Forelimb muscle (tissue), 1 donor: ENCODE results near the gene DEFB132. TPM values are rescaled to one million over a fixed set of nuclear protein-coding genes. Genes with fewer than 3 reads are reported as not detected.
A peak's percentile ranks its signal among the peaks of the same experiment; 100 is the strongest.

Experiments used
- DNase-seq: peaks from one replicate; pipeline ENCODE4 v3.0.0-alpha.2; 2013; ENCODE audit warnings: low read depth
- polyA plus RNA-seq: library from polyadenylated mRNA; unstranded; fragments of 120-200 nt; gene quantifications from one replicate; pipeline ENCODE4 v1.2.1, GENCODE V29; 2013; ENCODE audit not compliant: insufficient read length

The DEFB132 gene
- polyA plus RNA-seq, 1 donor = not detected

DNA sequence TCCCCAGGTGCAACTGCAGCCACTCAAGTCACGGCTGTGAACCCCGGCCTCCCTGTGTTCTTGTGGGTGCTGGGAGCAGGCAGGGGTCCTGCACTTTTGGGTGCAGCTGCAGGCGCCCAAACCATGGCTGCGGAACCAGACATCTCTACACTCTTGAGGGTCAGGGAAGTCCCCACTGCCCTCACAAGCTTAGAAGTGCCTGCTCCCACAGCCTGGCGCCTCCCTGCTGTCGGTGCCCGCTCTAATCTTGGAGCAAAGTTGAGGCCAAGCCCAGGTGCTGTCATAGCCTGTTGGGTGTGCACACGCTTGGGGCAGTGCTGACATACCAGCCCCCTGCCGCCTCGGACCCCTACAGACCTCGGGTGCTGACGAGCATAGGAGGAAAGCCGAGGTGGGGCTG is 6.2 kb downstream of the DEFB132 start:
- no peak for DNase-seq

DNA sequence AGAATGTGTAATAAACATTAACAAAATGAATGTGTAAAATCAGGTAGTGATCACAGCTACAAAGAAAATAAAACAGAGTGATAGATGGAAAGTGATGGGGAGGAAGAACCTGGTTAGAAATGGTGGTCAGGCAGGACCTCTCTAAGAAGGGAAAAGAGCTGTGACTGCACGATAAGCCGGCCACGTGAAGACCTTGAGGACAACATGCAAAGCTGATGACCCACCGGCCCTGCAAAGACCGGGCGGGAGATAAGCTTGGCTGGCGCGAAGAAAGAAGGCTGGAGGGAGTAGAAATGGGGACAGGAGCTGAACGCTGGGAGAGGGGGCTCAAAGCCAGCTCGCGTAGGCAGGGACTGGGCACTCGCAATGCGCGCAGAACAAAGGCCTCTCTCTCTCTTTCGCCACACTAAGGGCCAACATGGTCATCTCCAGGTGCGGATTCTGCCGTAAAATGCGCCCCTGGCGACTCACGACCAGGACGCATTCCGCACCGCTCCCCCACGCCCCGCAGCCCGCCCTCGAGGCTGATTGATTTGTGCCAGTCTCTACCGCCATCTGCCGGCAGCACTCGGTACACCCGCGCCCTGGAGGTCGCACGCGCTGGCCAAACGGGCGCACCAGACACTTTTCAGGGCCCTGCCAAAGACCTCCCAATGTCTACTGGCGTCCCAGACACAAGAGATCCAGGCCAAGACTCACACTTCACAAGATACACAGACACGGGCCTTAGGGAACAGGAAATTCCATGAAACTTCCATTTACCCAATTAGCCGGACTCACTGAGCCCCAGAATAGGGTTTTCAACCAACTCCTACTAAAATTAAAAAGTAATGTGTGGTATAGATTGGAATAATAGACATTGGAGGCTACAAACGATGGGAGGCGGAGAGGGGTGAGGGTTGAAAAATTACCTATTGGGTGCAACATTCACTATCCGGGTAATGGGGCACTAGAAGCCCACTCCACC is 9.4 kb downstream of the DEFB132 start:
- DNase-seq = no peak

DNA sequence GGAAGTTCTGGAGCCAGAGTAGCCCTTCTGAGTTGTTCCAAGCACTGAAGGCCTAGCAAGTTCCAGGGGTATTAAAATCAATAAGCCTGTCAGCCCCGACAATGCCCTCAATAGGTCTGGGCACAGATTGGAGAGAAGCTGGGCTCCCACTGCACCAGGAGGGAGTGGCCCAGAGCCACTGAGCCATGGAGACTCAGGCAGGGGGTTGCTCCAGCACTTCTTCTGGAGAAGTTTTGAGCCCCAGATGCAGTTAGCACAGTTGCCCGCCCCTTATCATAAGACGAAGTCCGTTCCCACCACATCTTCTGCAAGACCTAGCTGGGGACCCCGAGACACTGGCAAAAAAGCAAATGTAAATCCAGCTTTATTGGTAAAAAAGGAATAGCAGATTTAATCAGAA is 13.0 kb downstream of the DEFB132 start:
- DNase-seq = no peak

GRCh38 chr20:271069-271468 is 13.5 kb downstream of the DEFB132 start:
- DNase-seq = no peak

DNA sequence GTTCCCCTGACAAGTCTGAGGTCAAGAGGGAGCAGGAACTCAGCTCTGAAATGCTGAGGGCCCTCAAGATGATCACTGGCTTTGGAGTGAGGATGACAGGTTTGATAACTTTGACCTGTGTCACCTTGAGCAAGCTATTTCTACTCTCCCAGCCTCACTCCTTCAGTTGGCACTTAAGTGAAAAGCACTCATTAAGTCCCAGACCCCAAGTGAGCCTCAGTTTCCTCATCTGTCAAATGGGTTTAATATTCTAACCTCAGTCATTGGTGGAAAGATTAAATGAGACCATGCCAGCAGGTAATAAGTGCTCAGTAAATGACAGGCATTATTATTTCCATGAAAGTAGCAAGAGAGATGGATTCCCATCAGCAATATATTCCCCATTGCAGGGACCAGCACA is 14.0 kb downstream of the DEFB132 start:
- DNase-seq = no peak

- no peak for DNase-seq
Observed at GRCh38 chr20:272718-273117, 15.2 kb downstream of the DEFB132 start.

- no peak for DNase-seq
Observed at GRCh38 chr20:273884-274283, 16.4 kb downstream of the DEFB132 start.

- DNase-seq = no peak
Observed at GRCh38 chr20:275791-276190, 18.3 kb downstream of the DEFB132 start.

GRCh38 chr20:276620-277495 is 19.3 kb downstream of the DEFB132 start:
- no peak for DNase-seq

- DNase-seq = no peak
Observed at GRCh38 chr20:277496-277781, 19.9 kb downstream of the DEFB132 start.

- no peak for DNase-seq
Observed at GRCh38 chr20:278181-278580, 20.7 kb downstream of the DEFB132 start.

GRCh38 chr20:278607-279571 is 21.4 kb downstream of the DEFB132 start:
- peak; percentile 41 for DNase-seq

DNA sequence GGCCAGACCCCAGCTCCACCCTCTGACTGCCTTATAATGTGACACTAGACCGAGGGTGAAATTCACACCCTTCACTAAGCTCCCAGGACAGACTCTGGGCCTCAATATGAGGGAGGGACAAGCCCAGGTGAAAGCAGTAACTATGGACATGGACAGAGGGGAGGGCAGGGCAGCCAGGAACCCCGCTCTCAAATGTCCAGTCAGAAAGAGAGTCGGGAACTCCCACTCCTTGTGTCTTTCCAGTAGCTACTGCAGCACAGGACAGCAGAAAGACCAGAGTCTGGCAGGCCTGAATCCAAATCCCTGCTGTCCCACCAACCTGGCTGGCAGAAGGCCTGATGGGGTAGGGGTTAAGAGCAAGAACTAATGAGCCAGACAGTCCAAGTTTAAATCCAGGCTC is 26.6 kb downstream of the DEFB132 start:
- no peak for DNase-seq

- DNase-seq = no peak
Observed at GRCh38 chr20:286508-286907, 29.0 kb downstream of the DEFB132 start.

DNA sequence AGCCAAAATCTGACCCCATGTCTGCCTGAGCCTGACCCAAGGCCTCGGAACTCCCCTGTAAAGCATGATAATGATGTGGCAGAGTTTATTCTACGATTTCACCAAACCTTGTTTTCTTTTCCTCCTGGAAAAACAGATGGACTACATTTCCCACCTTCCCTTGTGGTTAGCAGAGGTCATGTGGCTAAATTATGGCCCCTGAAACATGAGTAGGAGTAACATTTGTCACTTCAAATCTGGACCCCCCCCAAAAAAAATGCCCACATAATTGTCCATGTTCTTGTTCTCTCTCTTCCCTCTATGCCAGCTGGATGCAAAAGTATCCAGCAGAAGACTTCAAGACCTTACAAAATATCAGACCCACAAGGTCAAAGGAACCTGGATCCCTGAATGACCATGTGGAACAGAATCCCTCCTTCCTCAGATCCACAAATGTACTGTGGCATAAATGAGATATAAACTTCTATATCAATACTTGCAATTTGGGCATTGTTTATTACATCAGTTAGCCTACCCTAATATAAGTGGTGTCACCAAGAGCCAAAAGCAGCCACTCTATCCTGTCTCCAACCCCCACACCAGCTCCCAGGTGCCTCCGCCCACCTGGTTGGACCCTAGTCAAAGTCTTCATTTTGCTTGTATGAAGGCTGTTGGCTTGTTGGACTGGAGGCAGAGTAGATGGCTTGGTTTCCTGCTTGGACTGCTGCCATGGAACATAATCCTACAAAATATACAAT is 31.6 kb downstream of the DEFB132 start:
- no peak for DNase-seq

- DNase-seq = no peak
Observed at GRCh38 chr20:289693-290083, 32.2 kb downstream of the DEFB132 start.

DNA sequence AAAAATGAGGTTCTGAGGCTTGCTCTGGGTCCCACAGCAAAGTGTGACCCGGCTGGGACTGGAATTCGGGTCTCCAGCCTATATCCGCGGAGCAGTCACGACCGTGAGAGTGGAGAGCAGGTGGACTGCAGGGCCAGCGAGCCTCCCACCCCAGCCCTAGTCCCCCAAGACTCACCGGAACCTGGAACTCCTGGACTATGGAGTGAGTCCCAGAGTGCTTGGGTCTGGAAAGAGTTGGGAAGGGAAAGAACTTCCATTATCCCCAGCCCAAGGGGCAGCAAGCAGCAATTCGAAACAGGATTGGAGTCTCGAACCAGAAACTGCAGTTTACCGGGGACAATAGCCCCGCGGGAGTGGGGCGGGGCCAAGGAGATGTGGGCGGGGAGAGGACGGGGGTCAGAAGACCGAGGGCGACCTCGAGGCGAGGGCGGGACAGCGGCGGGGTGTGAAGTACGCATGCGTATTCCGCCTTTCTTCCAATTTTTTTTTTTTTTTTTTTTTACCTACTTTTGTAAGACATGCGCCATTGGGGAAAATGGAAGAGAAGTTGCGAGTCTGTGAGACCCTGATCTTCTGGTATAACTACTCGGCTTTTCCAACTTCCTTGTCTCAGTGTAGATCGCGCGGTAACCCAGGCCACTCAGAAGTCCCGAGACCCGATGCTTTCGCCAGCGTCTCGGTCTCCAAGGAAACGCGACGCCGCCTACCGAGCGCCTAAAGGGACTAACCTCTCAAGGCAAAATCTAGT is 32.7 kb downstream of the DEFB132 start, which contains the start of gene C20orf96:
Gene C20orf96, minus strand, starts transcription at position 667 of the 748 bp plus-strand sequence. Its CDS starts 140 bp downstream, at position 527.
- peak; percentile 82 for DNase-seq

- no peak for DNase-seq
Observed at GRCh38 chr20:294602-295001, 37.1 kb downstream of the DEFB132 start.

GRCh38 chr20:295804-296203 is 38.3 kb downstream of the DEFB132 start:
- no peak for DNase-seq
